HG03342 (cell line): ENCODE results near the gene ARHGEF19.
"Not testable (repeated sequence)": the region's sequence is repeated elsewhere in the genome, so short reads cannot be mapped to it uniquely, and the experiment has no call there.

Experiments
- ATAC-seq: cut with Tn5 transposase; IDR thresholded peaks from one replicate; pipeline ENCODE4 v1.9.1; 2021; ENCODE audit warnings: mild to moderate bottlenecking, moderate library complexity; ENCODE audit not compliant: unreplicated experiment

ARHGEF19 gene

DNA sequence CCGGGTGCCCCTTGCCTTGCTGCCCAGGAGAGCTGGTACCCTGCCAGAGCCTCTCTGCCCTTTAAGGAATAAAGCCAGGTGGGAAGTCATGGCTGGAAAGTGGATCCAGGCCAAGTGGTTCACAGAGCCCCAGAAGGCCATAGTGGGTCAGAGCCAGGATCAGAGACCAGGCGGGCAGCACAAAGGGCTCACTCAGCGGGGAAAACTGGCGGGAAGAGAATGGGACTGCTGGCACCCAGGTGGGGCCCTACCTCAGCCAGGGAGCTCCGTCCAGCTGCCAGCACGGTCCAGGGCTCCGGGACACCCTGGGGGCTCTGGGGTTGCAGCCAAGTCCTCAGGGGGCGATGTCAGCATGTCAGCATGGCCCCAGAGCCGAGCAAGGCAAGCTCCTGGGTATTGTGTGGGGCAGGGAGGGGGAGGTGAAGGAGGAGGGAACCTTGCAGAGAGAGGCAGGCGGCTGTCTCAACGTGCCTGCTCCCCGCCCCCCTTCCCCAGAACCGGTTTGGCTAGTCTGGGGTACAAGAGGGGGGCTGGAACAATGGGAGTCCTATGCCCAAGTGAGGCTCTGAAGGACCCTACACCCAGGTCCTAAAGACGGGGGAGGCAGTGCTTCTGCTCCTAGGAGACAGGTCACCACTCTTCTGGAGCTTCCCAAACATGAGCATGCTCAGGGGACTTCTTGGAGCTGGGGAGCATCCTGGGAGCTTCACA lies at the start of gene ARHGEF19:
TSS of gene ARHGEF19 (minus strand) at position 402 of the 711 bp plus-strand sequence. CDS start 3,598 bp downstream, outside the sequence.
- no peak for ATAC-seq

DNA sequence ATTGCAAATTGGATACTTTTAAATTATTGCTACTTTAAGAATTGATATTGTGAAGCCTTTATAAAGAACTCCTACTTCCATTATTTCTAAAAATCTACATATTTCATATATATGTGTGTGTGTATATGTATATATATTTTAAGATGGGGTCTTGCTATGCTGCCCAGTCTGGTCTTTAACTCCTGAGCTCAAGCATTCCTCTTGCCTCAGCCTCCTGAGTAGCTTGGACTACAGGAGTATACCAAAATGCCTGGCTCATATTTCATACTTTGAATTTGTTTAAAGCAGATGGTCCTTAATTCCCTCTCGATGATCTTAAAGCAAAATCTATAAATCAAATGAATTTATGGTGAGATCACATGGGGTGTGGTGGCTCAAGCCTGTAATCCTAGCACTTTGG lies 49.6 kb upstream of the ARHGEF19 start:
- no peak for ATAC-seq

DNA sequence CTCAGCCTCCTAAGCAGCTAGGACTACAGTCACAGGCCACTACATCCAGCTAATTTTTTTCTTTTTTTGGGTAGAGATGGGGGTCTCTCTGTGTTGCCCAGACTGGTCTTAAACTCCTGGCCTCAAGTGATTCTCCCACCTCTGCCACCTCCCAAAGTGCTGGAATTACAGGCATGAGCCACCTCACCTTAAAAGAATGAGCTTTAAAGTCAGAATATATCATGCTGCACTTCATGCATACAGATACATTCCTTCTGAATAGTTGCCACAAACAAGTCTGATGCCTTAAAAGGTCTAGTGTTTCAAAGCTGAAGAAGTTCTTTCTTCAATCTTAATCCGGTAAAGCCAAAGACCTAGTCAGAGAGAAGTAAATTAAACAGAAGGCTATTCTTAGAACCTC lies 48.4 kb upstream of the ARHGEF19 start:
- ATAC-seq, result no peak

DNA sequence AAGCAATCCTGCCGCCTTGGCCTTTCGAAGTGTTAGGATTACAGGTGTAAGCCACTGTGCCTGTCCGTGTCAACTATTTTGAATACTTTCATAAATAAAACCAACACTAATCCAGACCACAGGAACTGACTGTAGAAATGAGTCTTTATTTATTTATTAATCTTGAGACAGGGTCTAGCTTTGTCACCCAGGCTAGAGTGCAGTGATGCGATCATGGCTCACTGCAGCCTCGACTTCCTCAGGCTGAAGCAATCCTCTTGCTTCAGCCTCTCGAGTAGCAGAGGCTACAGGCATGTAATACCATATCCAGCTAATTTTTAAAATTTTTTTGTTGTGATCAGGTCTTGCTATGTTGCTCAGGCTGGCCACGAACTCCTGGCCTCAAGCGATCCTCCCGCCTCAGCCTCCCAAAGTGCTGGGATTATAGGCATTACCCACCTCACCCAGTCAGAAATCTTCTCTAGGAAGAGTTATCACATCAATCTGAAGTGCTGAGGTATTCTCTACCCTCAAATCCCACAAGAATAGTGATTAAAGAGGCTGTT lies 46.2 kb upstream of the ARHGEF19 start:
- ATAC-seq, result no peak

DNA sequence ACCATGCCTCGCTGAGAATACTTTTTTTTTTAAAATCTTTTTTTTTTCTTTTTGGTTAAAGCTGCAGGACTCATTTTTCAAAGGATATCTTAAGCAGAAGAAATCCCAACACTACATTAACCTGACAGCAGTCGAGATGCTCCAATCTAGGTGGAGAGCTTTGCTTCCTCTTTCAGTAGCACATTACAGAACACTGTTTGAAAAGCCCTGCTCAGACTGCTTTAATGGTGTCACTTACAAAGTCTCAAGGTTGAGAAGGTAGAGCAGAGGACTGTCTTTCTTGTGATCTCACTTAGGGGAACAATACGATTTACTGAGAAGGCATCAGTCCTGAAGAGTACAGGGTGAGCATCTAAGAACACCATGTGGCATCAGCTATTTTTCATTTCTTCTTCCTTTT lies 45.5 kb upstream of the ARHGEF19 start:
- ATAC-seq, result no peak

DNA sequence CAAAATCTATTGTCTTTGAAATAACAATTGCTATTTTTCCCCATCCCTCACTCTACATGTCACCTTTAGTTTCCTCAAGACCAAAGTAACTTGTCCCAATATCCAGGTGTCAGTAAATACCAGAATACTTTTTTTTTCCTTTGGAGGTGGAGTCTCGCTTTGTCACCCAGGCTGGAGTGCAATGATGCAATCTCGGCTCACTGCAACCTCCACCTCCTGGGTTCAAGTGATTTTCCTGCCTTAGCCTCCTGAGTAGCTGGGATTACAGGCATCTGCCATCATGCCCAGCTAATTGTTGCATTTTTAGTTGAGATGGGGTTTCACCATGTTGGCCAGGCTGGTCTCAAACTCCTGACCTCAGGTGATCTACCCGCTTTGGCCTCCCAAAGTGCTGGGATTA lies 45.1 kb upstream of the ARHGEF19 start:
- ATAC-seq, result not testable (repeated sequence)

DNA sequence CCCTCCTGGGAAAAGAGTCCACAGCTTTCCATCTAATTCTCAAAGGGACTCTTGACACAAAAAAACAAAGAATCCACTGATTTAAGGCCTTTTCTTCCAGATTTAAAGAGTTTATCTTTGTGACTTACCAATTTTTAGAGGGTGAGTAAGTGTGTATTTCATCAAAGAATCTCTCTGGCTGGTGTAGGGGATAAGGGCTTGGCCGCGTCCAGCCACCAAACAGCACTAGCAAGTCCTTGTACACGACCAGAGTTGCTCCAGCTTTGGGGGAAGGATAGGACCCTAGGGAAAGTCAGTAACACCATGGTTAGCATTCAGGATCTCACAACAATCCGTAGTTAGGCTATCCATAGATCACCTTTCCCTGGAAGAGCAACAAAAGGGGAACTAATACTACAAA lies 44.0 kb upstream of the ARHGEF19 start:
- no peak for ATAC-seq

DNA sequence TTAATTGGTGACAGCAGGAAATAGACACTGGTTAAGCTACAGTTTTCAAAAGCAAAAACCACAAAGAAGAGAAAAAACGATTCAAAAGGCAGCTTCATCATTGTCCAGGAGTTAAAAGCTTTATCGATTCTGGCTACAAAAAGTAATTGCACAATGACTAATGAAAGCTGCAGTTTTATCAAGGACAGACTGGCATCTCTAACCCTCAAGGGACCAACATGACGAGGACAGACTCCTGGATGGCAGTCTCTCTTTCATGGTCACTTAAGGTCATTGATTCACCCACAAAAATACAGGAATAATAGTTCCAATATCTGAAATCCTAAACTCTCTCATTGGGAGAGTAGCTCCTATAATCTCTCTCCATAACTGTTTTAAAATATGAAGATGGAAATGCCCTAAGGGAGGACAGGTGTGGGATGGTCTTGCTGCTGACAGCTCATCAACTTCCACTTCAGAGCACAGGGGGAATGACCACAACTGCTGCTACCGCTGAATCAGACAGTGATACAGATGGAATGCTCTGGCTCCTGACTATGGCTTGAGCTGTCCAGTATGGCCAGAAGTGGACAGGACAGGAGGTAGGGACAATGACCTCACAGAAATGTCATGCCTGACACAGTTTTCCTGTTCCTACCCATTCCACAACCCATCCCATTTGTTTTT lies 41.9 kb upstream of the ARHGEF19 start:
- no peak for ATAC-seq

DNA sequence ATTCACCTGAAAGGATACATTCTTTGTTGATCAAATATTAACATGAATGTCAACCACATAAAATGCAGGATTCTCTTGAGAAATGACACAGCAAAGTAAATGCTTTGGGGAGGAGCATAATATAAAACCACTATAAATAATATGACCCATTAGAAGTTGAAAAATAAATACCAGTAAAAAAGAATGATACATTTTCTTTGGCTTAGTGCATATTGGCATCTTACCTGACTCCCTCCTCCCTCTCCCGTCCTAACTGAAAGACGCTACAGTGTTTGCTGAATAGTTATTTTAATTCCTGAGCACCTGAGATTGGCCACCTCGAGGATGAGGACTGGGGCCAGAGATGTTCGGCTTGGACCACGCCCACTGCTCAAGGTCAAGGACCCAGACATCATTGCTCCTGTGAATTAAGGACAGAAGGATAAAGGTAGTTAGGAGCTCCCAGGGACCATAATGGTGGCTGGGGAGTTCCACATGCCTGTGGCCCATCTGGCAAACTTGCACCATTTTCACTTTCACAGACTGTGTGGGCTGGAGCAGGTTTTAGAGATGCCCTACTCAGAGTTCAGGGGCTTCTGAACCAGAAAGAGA lies 41.0 kb upstream of the ARHGEF19 start:
- no peak for ATAC-seq

DNA sequence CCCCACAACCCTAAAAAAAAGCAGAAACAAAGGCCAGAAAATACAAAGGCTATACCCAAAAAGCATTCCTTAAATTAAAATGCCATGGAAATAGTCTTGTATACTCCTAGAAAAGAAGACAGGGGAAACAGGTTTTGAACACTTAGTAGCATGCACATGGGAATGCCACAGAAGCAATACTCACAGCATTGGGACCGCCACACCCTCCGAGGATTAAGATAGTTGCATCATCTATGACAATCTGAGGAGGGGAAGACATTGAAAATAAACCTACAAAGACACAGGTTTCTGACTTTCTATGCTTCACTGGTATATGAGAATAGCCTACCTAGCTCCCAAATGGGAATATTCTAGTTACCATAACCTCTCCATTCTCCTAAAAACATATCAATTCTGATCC lies 40.5 kb upstream of the ARHGEF19 start:
- no peak for ATAC-seq

DNA sequence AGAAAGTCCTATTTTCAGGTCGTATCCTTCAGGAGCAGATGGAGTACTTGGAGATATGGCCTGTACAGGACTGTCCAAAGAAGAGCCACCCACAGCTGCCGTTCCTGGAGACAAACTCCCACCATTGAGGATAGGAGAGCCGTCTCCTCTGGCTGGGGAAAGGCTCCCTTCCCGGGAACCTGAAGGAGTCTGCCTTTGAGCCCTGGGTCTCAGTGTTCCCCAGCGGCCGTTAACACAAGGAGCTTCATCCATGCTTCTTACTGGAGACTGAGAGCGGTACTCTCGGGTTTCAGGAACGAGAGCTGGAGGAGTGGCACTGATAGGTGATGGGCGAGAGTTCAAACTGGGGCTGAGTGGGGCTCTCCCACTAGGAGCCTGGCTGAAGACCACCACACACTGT lies 38.9 kb upstream of the ARHGEF19 start:
- no peak for ATAC-seq

DNA sequence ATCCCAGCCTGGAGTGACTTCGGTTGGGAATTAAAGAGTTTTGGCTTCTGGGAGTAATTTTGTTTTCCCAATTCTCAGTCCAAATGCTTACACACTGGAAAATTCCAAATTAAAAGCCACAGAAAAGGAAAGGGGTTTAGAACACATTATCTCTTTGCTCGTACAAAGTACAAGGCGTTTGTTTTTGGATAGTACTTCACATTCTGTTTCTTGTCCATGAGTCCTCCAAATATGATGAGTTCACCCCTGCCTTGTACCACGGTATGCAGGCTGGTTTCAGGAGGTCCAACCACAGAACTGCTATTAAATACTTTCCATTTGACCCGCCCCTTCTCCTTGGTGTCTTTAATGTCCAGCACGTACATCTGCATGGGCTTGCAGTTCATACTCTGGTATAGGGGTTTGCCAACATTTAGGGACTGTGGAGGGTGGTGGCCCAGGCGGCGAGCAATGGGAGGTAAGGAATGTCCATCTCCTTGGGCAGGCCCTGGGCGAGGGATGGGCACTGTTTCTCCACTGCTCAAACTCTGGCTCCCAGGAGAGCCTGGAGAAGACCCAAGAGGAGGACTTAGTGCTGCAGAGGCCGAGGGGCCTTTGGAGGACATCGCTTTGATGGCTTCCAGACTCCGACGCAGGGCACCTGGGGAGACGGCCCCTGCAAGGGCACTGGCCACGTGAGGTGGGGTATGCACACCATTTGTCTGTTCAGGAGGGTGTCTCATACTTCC lies 38.2 kb upstream of the ARHGEF19 start:
- no peak for ATAC-seq

DNA sequence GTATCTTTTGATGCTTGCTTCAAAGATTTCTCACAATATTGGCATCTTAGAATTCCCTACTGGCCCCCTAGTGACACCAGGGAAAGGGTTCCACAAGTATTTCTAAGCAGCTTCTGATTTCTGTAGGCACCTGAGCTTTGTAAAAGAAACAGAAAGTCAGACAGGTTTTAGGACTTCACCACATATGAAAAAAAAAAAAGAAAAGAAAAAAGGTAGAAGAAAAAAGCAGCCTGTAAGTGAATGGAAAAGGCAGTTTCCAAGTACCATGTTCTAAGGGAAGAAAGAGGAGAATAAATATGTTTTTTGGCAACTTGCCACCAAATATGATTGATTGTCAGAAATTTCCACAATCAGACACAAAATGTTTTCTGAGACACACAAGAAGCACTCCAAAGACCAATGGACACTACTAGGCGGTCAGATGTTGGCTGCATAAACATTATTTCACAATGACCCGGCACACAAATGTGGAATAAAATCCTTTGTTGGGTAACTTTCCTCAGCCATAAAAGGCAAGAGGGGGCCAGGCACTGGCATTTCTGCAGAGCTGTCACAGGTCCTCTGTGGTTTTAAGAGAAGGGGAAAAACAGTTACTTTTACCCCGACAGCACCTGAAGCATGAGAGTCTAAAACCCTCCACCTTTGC lies 37.3 kb upstream of the ARHGEF19 start:
- peak; percentile 13 for ATAC-seq

DNA sequence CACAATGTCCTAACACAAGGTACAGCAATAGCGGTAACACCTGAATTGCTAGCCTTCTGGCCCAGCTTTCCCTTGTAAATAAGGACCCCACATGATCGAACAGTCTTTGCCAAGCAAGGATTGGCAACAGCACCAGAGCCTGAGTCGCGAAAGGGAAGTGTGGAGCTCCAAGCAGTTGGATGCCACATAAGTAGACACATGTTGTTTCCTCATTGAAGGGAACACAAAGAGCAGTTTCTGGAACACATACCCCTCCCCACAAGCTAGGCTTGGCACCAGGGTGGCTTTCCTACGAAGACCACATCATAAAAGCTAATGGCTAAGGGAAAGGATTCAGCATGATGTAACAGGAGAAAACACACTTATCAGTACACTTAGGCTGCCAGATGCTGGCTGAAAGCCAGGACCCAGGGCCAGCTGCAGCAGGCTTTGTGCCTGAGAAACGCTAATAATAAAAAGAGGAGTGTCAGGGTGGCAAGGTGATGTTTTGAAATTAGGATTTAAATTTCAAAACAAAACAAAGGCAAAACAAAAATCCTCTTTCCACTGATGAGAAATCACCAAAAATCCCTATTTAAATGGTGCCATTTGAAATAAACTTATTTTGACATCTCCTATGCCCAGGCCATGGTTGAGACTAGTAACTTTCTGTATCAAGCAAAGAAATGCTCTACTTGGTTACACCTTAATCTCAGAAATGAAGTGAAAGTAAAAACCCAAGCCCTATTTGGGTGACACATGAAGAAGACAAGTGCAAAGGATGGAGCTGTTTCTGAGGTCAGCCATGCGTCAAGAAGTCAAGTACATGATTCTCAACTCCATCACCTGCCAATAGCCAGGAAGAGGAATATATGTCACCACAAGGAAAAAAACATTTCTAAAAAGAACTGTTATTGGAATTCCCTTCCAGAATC lies 36.4 kb upstream of the ARHGEF19 start:
- ATAC-seq, result peak; percentile 59

DNA sequence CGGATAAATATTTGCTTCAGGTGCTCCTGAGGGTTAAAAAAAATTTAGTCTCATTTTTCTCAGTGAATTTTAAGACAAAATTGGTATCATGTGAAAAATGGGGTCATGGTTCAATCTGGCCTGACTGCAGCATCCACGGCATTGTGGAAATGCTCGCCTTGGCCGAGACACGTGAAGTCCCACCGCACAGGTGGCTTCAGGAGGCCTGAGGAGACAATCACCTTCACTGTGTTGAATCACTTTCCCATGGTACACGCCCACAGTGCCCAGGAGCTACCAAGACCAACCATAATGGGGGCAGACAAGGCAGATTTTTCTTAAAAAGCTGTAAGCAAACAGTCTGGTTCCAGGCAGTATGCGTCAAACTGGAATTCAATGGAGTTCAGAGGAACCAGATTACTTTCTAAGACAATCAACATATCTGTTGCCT lies 35.6 kb upstream of the ARHGEF19 start:
- no peak for ATAC-seq

DNA sequence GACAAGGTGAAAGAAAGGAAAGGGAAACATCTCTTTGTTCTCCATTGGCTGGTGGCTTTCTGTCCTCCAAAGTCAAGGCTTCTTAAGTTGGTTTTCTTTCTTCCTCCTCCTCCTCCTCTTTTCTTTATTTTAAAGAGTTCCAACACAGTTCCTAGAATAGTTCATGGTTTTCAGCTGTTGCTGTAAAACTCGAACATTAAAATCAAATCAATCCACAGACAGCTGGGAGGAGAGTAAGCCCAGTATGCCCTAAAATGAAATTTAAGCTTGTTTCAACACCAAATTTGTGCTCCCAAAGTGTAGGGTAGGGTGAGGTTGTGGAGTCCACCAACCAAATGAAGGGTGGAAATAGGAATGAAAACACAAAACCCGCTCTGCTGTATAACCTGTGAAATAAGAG lies 35.0 kb upstream of the ARHGEF19 start:
- ATAC-seq, result no peak

DNA sequence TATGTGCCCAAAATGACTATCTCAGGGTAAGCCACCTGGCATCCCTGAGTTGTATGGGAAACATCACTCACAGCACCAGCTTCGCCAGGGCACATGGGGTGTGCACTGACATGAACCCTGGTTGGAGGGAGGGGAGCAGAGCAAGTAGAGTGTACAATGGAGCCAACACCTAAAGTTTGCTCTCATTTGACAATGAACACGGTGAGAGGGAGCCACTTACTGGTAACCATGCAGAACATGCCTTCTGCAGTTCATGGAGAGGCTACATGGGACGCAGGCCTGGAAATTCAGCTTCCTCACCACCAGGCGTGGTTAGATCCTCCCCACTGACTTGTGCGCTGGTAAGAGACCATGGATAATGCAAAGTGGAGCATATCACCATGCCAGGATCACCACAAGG lies 34.5 kb upstream of the ARHGEF19 start:
- ATAC-seq, result no peak

DNA sequence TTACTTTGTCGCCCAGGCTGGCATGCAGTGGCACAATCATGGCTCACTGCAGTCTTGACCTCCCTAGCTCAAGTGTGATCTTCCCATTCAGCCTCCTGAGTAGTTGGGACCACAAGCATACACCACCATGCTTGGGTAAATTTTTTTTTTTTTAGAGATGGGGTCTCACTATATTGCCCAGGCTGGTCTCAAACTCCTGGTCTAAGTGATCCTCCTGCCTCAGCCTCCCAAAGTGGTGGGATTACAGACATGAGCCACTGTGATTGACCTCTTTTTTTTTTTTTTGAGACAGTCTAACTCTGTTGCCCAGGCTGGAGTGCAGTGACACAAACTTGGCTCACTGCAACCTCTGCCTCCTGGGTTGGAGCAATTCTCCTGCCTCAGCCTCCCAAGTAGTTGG lies 33.8 kb upstream of the ARHGEF19 start:
- ATAC-seq, result not testable (repeated sequence)

DNA sequence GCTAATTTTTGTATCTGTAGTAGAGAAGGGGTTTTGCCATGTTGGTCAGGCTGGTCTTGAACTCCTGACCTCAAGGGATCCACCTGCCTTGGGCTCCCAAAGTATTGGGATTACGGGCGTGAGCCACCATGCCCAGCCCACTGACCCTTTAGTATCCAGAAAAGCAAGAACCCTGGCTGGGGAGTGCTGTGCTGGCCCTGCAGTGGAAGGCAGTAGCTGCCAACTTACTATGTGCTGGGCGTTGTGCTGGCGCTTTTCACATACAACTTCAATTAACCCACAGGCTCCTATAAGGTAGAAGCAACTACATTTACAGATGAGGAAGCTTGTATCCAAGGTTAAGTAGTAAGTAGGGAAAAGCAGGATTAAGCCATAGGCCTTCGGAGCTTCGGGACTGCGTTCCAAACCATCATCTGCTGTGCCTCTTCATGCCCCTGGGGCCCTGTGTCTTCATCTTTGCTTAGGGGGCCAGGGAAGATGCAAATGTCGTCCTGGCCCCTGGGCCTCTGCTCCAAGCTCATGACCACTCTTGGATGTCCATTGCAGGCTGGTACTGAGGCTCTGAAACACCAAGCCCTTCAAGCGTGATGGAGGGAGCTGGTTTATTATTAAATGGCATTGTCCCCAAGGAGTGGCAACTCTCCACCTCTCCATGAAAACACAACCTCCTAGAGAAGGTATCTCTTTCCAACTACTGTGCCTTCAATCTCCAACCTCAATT lies 33.2 kb upstream of the ARHGEF19 start:
- no peak for ATAC-seq
